ENCODE results near the gene MTCL3.
A peak's percentile ranks its signal among the peaks of the same experiment; 100 is the strongest.

MTCL3 gene

GRCh38 chr6:127515234-127515793 is 3.8 kb downstream of the MTCL3 start:
- Histone ChIP-seq H3K27ac (no peak overlapping the region), H3K79me2 (ENCODE audit: insufficient read depth, low read depth) (no peaks in the 10 kb centered on the region), H3K4me3 (IDR thresholded peaks at IDR 0.05; ENCODE audit: insufficient read depth, low read depth, low read length) (no peak overlapping the region), H3K36me3 (ENCODE audit: insufficient read depth) (no peaks in the 10 kb centered on the region), H3K4me2 (peak overlapping the region; percentile 60; the same call in 1 of the 2 replicates), H3K4me1 (ENCODE audit: low read depth, poor library complexity, severe bottlenecking) (peaks cover 5% of the 10 kb centered on the region), H3K27me3 (ENCODE audit: insufficient read depth, low read depth) (no peaks in the 10 kb centered on the region), H2AFZ (ENCODE audit: low read depth) (peak overlapping the region; percentile 59), H3K9ac (no peak overlapping the region), H4K20me1 (ENCODE audit: insufficient read depth) (no peaks in the 10 kb centered on the region)
- TF ChIP-seq CTCF (conservative IDR thresholded peaks at IDR 0.05; ENCODE audit: low read depth, low read length) = no peak

GRCh38 chr6:127514773-127515227 is 4.3 kb downstream of the MTCL3 start:
- no peak overlapping the region for H2AFZ ChIP-seq (ENCODE audit: low read depth)
- no peaks in the 10 kb centered on the region for H3K27me3 ChIP-seq (ENCODE audit: insufficient read depth, low read depth)
- H3K4me3 ChIP-seq (IDR thresholded peaks at IDR 0.05; ENCODE audit: insufficient read depth, low read depth, low read length) = no peak overlapping the region

DNA sequence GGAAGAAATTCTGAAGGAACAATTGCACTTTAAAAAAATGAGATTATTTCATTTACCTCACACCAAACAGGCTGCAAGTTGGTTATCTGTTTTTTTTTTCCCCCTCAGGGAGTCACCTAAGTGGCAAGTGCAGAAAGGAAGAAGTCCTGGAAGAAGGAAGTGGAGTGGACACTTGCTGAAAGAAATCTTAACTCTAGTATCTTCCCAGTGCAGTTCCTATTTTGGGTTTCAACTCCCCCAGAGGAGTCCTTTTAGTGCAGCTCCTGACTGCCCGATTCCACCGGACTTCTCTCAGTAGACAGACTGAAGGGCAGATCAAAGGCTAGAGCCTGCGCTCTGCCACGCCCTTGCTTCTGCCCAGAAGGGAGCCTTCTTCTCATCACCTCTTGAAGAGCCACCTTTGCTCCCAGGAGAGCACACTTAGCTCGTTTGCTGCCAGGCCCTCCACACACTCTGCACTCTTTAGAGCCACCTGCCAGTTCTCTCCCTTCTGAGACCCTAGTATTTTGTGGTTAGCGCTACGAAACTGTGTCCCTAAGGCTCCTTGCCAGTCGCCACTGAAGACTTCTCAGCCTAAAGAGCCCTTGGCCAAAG is 4.9 kb downstream of the MTCL3 start:
- Histone ChIP-seq H3K4me1 (ENCODE audit: low read depth, poor library complexity, severe bottlenecking) (peaks cover 5% of the 10 kb centered on the region), H4K20me1 (ENCODE audit: insufficient read depth) (no peaks in the 10 kb centered on the region), H3K9ac (no peak overlapping the region), H2AFZ (ENCODE audit: low read depth) (no peak overlapping the region), H3K27me3 (ENCODE audit: insufficient read depth, low read depth) (no peaks in the 10 kb centered on the region), H3K4me3 (IDR thresholded peaks at IDR 0.05; ENCODE audit: insufficient read depth, low read depth, low read length) (no peak overlapping the region), H3K4me2 (no peak overlapping the region), H3K27ac (no peak overlapping the region), H3K79me2 (ENCODE audit: insufficient read depth, low read depth) (no peaks in the 10 kb centered on the region), H3K36me3 (ENCODE audit: insufficient read depth) (no peaks in the 10 kb centered on the region)
- TF ChIP-seq CTCF (conservative IDR thresholded peaks at IDR 0.05; ENCODE audit: low read depth, low read length) = no peak

More at GRCh38 chr6:127514773-127515227, 4.3 kb downstream of the MTCL3 start:
- no peak for TF ChIP-seq CTCF (conservative IDR thresholded peaks at IDR 0.05; ENCODE audit: low read depth, low read length)
- H3K9ac ChIP-seq = no peak overlapping the region
- H3K4me2 ChIP-seq = no peak overlapping the region; the same call in 1 of the 2 replicates
- no peaks in the 10 kb centered on the region for H4K20me1 ChIP-seq (ENCODE audit: insufficient read depth)
- peaks cover 5% of the 10 kb centered on the region for H3K4me1 ChIP-seq (ENCODE audit: low read depth, poor library complexity, severe bottlenecking)
- H3K27ac ChIP-seq = no peak overlapping the region
- H3K36me3 ChIP-seq (ENCODE audit: insufficient read depth) = no peaks in the 10 kb centered on the region
- H3K79me2 ChIP-seq (ENCODE audit: insufficient read depth, low read depth) = no peaks in the 10 kb centered on the region

DNA sequence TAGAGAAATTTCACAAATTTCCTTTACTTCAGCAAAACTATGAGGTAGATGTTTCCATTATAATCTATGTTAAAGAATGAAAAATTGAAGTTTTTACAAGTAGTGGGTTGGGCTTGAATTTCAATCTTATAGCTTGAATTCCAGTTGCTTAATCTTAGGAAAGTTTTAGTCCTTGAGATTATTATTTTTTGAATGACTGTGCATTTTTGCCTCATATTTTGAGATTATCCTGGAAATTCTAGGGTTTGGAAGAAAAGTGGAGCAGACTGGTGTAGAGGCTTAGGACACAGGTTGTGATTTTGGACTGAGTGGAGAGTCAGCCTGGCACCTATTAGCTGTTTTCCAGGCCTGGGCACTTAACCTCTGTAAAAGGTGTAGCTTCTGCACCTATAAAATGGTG is 5.7 kb downstream of the MTCL3 start:
- Histone ChIP-seq H3K36me3 (ENCODE audit: insufficient read depth) (no peaks in the 10 kb centered on the region), H3K27me3 (ENCODE audit: insufficient read depth, low read depth) (no peaks in the 10 kb centered on the region), H3K79me2 (ENCODE audit: insufficient read depth, low read depth) (no peaks in the 10 kb centered on the region), H3K4me3 (IDR thresholded peaks at IDR 0.05; ENCODE audit: insufficient read depth, low read depth, low read length) (no peak overlapping the region), H3K4me2 (no peak overlapping the region), H4K20me1 (ENCODE audit: insufficient read depth) (no peaks in the 10 kb centered on the region), H3K27ac (no peak overlapping the region), H3K4me1 (ENCODE audit: low read depth, poor library complexity, severe bottlenecking) (peaks cover 5% of the 10 kb centered on the region), H3K9ac (no peak overlapping the region), H2AFZ (ENCODE audit: low read depth) (no peak overlapping the region)
- no peak for TF ChIP-seq CTCF (conservative IDR thresholded peaks at IDR 0.05; ENCODE audit: low read depth, low read length)

All from KMS-11 (cell line).